Mesenchymal stem cell (in vitro differentiated cells and primary cell): ENCODE data around the gene APPL2.
A peak's percentile ranks its signal among the peaks of the same experiment; 100 is the strongest.
"Not testable (repeated sequence)": the region's sequence is repeated elsewhere in the genome, so short reads cannot be mapped to it uniquely, and the experiment has no call there.

Experiments used
- DNase-seq: peaks from one replicate; pipeline ENCODE4 v3.0.0-alpha.2; 2013
- H2AFZ ChIP-seq: one replicate; pipeline ENCODE4 v1.6.1; 2013; ENCODE audit warnings: low read depth, mild to moderate bottlenecking, control low read depth, inconsistent platforms, low read length, moderate library complexity
- H2AK5ac ChIP-seq: 2 replicates; pipeline ENCODE4 v1.6.1; 2013; ENCODE audit warnings: low read length, moderate library complexity, mild to moderate bottlenecking, inconsistent platforms; ENCODE audit not compliant: severe bottlenecking
- H2BK120ac ChIP-seq: one replicate; pipeline ENCODE4 v1.6.1; 2013; ENCODE audit warnings: low read depth, mild to moderate bottlenecking, inconsistent platforms, low read length, moderate library complexity
- H2BK12ac ChIP-seq, 2 experiments: one replicate each; pipeline ENCODE4 v1.6.1; 2013; ENCODE audit warnings: inconsistent platforms in 2 of 2, low read length in 2 of 2, mild to moderate bottlenecking in 2 of 2, moderate library complexity in 2 of 2, control low read depth in 1 of 2
- H2BK15ac ChIP-seq: one replicate; pipeline ENCODE4 v1.6.1; 2013; ENCODE audit warnings: mild to moderate bottlenecking, low read depth, inconsistent platforms; ENCODE audit not compliant: poor library complexity, severe bottlenecking
- H2BK5ac ChIP-seq: 2 replicates; pipeline ENCODE4 v1.6.1; 2013; ENCODE audit warnings: low read depth, mild to moderate bottlenecking, low read length, control low read depth, inconsistent platforms; ENCODE audit not compliant: poor library complexity, severe bottlenecking
- H3K14ac ChIP-seq, 2 experiments: one replicate each; pipeline ENCODE4 v1.6.1; 2013; ENCODE audit warnings: inconsistent platforms in 2 of 2, low read length in 2 of 2, control low read depth in 1 of 2, mild to moderate bottlenecking in 1 of 2, moderate library complexity in 1 of 2
- H3K18ac ChIP-seq, 2 experiments: one replicate each; pipeline ENCODE4 v1.6.1; 2013; ENCODE audit warnings: inconsistent platforms in 2 of 2, low read length in 2 of 2, control low read depth in 1 of 2, low read depth in 1 of 2, mild to moderate bottlenecking in 1 of 2
- H3K23ac ChIP-seq, 2 experiments: one replicate each; pipeline ENCODE4 v1.6.1; 2013; ENCODE audit warnings: inconsistent platforms in 2 of 2, low read length in 2 of 2, mild to moderate bottlenecking in 2 of 2, moderate library complexity in 2 of 2, control low read depth in 1 of 2
- H3K27ac ChIP-seq: 2 replicates; pipeline ENCODE4 v1.5.1; 2013; ENCODE audit warnings: mild to moderate bottlenecking, moderate library complexity, low read length, control low read depth, inconsistent platforms; ENCODE audit not compliant: poor library complexity, severe bottlenecking
- H3K27me3 ChIP-seq, 2 experiments: 2 replicates each; pipeline versions ENCODE4 v1.6.1 to v1.7.0; 2013; ENCODE audit warnings: low read length in 2 of 2, mild to moderate bottlenecking in 2 of 2, moderate library complexity in 2 of 2, control low read depth in 1 of 2, inconsistent platforms in 1 of 2; ENCODE audit not compliant: control insufficient read depth in 1 of 2, insufficient read depth in 1 of 2
- H3K36me3 ChIP-seq, 2 experiments: 2 replicates each; pipeline versions ENCODE4 v1.6.1 to v1.7.0; 2013; ENCODE audit warnings: low read length in 2 of 2, control low read depth in 1 of 2, inconsistent platforms in 1 of 2, low read depth in 1 of 2, mild to moderate bottlenecking in 1 of 2; ENCODE audit not compliant: insufficient read depth in 2 of 2, control insufficient read depth in 1 of 2
- H3K4ac ChIP-seq, 2 experiments: one replicate each; pipeline ENCODE4 v1.6.1; 2013; ENCODE audit warnings: inconsistent platforms in 2 of 2, low read length in 2 of 2, mild to moderate bottlenecking in 2 of 2, moderate library complexity in 2 of 2, control low read depth in 1 of 2, low read depth in 1 of 2
- H3K4me1 ChIP-seq: 2 replicates; pipeline ENCODE4 v1.6.1; 2013; ENCODE audit warnings: low read depth, low read length, control low read depth; ENCODE audit not compliant: control insufficient read depth, insufficient read depth
- H3K4me2 ChIP-seq: 2 replicates; pipeline ENCODE4 v1.6.1; 2013; ENCODE audit warnings: low read length, mild to moderate bottlenecking, inconsistent platforms; ENCODE audit not compliant: poor library complexity, severe bottlenecking
- H3K4me3 ChIP-seq, 2 experiments: 2 replicates each; pipeline versions ENCODE4 v1.5.1 to v1.7.0; 2013; ENCODE audit warnings: low read length in 2 of 2, mild to moderate bottlenecking in 2 of 2, control low read depth in 1 of 2, low read depth in 1 of 2; ENCODE audit not compliant: insufficient read depth in 1 of 2
- H3K79me1 ChIP-seq: replicated peaks from 2 replicates; pipeline ENCODE4 v1.6.1; 2013; ENCODE audit warnings: mild to moderate bottlenecking, control low read depth, low read length, inconsistent platforms; ENCODE audit not compliant: poor library complexity, severe bottlenecking
- H3K9ac ChIP-seq: 2 replicates; pipeline ENCODE4 v1.7.0; 2013; ENCODE audit warnings: mild to moderate bottlenecking, low read length, moderate library complexity
- H3K9me3 ChIP-seq: 2 replicates; pipeline ENCODE4 v1.7.0; 2013; ENCODE audit warnings: mild to moderate bottlenecking, low read length; ENCODE audit not compliant: control insufficient read depth
- H4K8ac ChIP-seq: one replicate; pipeline ENCODE4 v1.6.1; 2013; ENCODE audit warnings: inconsistent platforms, mild to moderate bottlenecking, low read length, moderate library complexity
- H4K91ac ChIP-seq: one replicate; pipeline ENCODE4 v1.6.1; 2013; ENCODE audit warnings: mild to moderate bottlenecking, low read length, inconsistent platforms
- WGBS: methylation state at CpG from one replicate; pipeline ENCODE4 v1.1.7; 2013; ENCODE audit warnings: mixed read lengths; 5-methylcytosine and 5-hydroxymethylcytosine counted together

The APPL2 gene

DNA sequence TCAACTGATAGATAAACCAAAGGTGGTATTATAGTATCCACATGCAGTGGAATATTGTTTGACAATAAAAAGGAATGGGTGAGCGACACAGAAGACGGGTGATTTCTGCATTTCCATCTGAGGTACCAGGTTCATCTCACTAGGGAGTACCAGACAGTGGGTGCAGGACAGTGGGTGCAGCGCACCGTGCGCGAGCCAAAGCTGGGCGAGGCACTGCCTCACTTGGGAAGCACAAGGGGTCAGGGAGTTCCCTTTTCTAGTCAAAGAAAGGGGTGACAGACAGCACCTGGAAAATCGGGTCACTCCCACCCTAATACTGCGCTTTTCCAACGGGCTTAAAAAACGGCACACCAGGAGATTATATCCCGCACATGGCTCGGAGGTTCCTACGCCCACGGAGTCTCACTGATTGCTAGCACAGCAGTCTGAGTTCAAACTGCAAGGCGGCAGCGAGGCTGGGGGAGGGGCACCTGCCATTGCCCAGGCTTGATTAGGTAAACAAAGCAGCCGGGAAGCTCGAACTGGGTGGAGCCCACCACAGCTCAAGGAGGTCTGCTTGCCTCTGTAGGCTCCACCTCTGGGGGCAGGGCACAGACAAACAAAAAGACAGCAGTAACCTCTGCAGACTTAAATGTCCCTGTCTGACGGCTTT, 9.9 kb upstream of the APPL2 start:
- not testable (repeated sequence) for H3K4ac ChIP-seq, H3K18ac ChIP-seq, DNase-seq, H2BK5ac ChIP-seq, H3K27me3 ChIP-seq, H3K79me1 ChIP-seq, H3K4me2 ChIP-seq, H2AFZ ChIP-seq, H3K14ac ChIP-seq, H2BK15ac ChIP-seq, H3K4me1 ChIP-seq, H3K36me3 ChIP-seq, H2BK12ac ChIP-seq, H4K91ac ChIP-seq, H3K23ac ChIP-seq, H4K8ac ChIP-seq, H3K9me3 ChIP-seq, H3K4me3 ChIP-seq, H3K27ac ChIP-seq, H2AK5ac ChIP-seq, H3K9ac ChIP-seq, H2BK120ac ChIP-seq
- WGBS, result 92% methylated on average over 18 of the region's 20 CpGs

- H3K23ac ChIP-seq, result no peak overlapping the region
- H3K9me3 ChIP-seq, result no peaks in the 10 kb centered on the region
- H2AFZ ChIP-seq, result no peak overlapping the region
- no peak overlapping the region for H3K14ac ChIP-seq
- no peak overlapping the region for H2BK120ac ChIP-seq
- H4K91ac ChIP-seq, result no peak overlapping the region
- H3K27me3 ChIP-seq, result no peaks in the 10 kb centered on the region
- H3K36me3 ChIP-seq, result no peaks in the 10 kb centered on the region
- no peak for DNase-seq
- WGBS, result 92% methylated on average over 4 of the region's 4 CpGs
- no peak overlapping the region for H2BK12ac ChIP-seq
- no peak overlapping the region for H4K8ac ChIP-seq
- no peak overlapping the region for H2AK5ac ChIP-seq
- no peak overlapping the region for H3K4me2 ChIP-seq
- no peak overlapping the region for H3K4me3 ChIP-seq
- H3K9ac ChIP-seq, result no peak overlapping the region
- H3K79me1 ChIP-seq, result no peaks in the 10 kb centered on the region
- no peaks in the 10 kb centered on the region for H3K4me1 ChIP-seq
- H2BK15ac ChIP-seq, result no peak overlapping the region
- H3K4ac ChIP-seq, result no peak overlapping the region
- H3K18ac ChIP-seq, result no peak overlapping the region
- no peak overlapping the region for H2BK5ac ChIP-seq
- H3K27ac ChIP-seq, result no peak overlapping the region
Measured at GRCh38 chr12:105245291-105245690, 9.3 kb upstream of the APPL2 start.

GRCh38 chr12:105240228-105240627, 4.3 kb upstream of the APPL2 start:
- Histone ChIP-seq H2BK15ac (no peak overlapping the region), H2AK5ac (no peak overlapping the region), H3K79me1 (no peaks in the 10 kb centered on the region), H3K9me3 (no peaks in the 10 kb centered on the region), H3K27me3 (no peaks in the 10 kb centered on the region), H3K27ac (no peak overlapping the region), H3K14ac (no peak overlapping the region), H2BK5ac (no peak overlapping the region), H3K4me2 (no peak overlapping the region), H3K9ac (no peak overlapping the region), H3K4me1 (no peaks in the 10 kb centered on the region), H3K4ac (no peak overlapping the region), H4K8ac (no peak overlapping the region), H3K36me3 (no peaks in the 10 kb centered on the region), H4K91ac (no peak overlapping the region), H3K18ac (no peak overlapping the region), H2BK120ac (no peak overlapping the region), H2BK12ac (no peak overlapping the region), H3K23ac (no peak overlapping the region), H3K4me3 (no peak overlapping the region), H2AFZ (no peak overlapping the region)
- 94% methylated on average over 1 of the region's 1 CpG for WGBS
- no peak for DNase-seq

GRCh38 chr12:105239304-105239703, 3.3 kb upstream of the APPL2 start:
- H2AK5ac ChIP-seq, result no peak overlapping the region
- H3K18ac ChIP-seq, result no peak overlapping the region
- no peak overlapping the region for H4K8ac ChIP-seq
- no peak overlapping the region for H3K4ac ChIP-seq
- no peaks in the 10 kb centered on the region for H3K9me3 ChIP-seq
- H3K4me1 ChIP-seq, result no peaks in the 10 kb centered on the region
- no peaks in the 10 kb centered on the region for H3K36me3 ChIP-seq
- no peak overlapping the region for H2BK120ac ChIP-seq
- no peak overlapping the region for H2BK5ac ChIP-seq
- no peak overlapping the region for H2BK12ac ChIP-seq
- 79% methylated on average over 5 of the region's 5 CpGs for WGBS
- DNase-seq, result no peak
- no peaks in the 10 kb centered on the region for H3K27me3 ChIP-seq
- no peak overlapping the region for H3K27ac ChIP-seq
- H3K14ac ChIP-seq, result no peak overlapping the region
- peak overlapping the region; percentile 7 for H4K91ac ChIP-seq
- no peak overlapping the region for H2AFZ ChIP-seq
- H3K4me2 ChIP-seq, result no peak overlapping the region
- no peak overlapping the region for H3K9ac ChIP-seq
- no peak overlapping the region for H3K23ac ChIP-seq
- H2BK15ac ChIP-seq, result no peak overlapping the region
- H3K79me1 ChIP-seq, result no peaks in the 10 kb centered on the region
- no peak overlapping the region for H3K4me3 ChIP-seq
